ENCODE data around the gene FOXC1.

Gene FOXC1

DNA sequence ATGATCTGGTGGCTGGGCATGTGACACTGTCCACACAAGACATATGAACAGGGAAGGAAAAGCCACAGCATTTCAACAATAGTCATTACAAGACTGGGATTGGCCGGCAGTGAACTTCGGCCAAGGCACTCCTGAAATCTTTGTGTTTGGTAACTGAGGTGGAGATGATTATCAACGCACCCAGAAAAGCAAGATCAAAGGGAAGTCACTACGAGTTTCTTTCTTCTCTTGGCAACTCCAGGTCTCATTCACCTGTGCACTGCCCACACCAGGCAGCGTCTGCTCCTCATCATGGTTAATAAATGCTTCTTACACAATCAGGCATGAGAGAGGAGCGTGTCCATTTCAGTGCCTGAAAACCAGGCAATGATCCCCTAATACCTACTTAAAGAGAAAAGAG is 20.5 kb upstream of the FOXC1 start:
- TF ChIP-seq, protein P1, sequence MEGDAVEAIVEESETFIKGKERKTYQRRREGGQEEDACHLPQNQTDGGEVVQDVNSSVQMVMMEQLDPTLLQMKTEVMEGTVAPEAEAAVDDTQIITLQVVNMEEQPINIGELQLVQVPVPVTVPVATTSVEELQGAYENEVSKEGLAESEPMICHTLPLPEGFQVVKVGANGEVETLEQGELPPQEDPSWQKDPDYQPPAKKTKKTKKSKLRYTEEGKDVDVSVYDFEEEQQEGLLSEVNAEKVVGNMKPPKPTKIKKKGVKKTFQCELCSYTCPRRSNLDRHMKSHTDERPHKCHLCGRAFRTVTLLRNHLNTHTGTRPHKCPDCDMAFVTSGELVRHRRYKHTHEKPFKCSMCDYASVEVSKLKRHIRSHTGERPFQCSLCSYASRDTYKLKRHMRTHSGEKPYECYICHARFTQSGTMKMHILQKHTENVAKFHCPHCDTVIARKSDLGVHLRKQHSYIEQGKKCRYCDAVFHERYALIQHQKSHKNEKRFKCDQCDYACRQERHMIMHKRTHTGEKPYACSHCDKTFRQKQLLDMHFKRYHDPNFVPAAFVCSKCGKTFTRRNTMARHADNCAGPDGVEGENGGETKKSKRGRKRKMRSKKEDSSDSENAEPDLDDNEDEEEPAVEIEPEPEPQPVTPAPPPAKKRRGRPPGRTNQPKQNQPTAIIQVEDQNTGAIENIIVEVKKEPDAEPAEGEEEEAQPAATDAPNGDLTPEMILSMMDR (IDR thresholded peaks at IDR 0.05; ENCODE audit: low read depth, low read length, missing control alignments): no peak
- no peak for DNase-seq (ENCODE audit: low read depth)
- H3K4me3 ChIP-seq (ENCODE audit: low read depth, low read length): no peak overlapping the region

DNA sequence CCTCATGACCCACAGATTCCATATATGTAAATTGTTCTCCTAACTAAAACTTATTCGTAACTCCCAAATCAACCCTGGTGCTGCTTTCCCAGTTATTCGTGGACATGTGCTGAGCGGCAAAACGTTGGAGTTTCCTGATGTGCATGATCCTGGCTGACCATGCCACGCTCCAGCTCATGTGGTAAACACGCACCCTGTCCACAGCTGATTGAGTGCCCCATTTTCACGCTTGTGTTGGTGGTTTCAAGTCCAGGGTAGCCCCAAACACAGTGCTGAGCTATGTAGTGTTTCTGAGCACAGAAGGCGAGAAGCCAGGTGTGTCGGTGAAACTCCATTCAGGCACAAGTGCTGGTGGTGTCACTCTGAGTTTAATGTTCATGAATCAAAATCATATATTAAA is 19.1 kb upstream of the FOXC1 start:
- TF ChIP-seq, protein P1 (IDR thresholded peaks at IDR 0.05; ENCODE audit: low read depth, low read length, missing control alignments): no peak
- H3K4me3 ChIP-seq (ENCODE audit: low read depth, low read length): no peak overlapping the region
- no peak for DNase-seq (ENCODE audit: low read depth)

DNA sequence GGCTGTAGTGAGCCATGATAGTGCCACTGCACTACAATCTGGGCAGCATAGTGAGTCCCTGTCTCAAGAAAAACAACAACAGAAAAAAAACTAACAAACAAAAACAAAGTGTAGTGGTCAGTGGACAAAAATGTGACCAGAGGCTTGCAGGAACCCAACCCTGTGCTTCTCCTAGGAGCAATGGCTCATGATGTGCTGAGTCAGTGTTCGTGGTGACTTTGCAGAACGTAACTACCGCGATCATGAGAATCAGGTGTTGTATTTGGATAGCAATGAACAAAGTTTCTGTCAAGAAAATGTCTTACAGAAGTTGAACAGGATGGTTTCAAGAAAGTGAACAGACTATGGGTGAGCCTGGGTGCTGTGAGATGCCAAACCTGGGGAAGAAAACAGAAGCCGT is 18.5 kb upstream of the FOXC1 start:
- no peak for DNase-seq (ENCODE audit: low read depth)
- no peak overlapping the region for H3K4me3 ChIP-seq (ENCODE audit: low read depth, low read length)
- TF ChIP-seq, protein P1 (IDR thresholded peaks at IDR 0.05; ENCODE audit: low read depth, low read length, missing control alignments): no peak

DNA sequence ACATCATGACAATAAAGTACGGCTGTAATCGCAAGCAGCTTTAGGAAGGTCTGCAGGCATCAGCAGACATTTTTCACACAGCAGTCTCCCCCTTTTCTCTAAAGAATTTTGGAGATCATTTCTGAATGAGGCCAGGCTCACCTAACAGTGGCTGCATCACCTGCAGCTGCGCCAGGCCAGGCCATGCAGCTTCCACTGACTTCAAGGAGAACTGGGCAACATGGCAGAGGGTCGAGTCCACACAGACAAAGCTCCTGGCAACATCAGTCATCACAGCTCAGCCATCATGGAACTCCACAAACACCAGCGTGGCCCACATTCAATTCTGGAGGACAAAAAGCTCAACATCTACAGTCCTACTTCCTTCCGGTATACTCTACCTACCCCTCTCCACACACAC is 17.8 kb upstream of the FOXC1 start:
- TF ChIP-seq, protein P1 (IDR thresholded peaks at IDR 0.05; ENCODE audit: low read depth, low read length, missing control alignments): no peak

DNA sequence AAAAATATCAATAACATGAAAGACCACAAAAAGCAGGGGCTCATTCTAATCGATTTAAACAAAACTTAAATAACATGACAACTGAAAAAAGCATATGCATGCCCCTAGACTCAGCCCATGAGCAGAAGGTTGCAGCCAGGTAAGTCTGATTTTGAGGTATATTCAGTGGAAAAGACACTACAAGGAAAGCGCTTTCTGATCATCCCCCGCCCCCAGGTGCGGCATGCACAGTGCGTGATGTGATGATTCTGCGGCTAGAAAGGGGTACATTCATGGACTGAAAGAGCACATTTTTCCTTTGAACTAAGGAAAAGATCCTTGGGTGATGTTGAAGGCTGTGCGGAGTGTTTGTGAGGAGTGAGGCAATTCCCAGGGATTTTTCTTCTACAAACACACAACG is 16.9 kb upstream of the FOXC1 start:
- no peak overlapping the region for H3K4me3 ChIP-seq (ENCODE audit: low read depth, low read length)
- TF ChIP-seq, protein P1 (IDR thresholded peaks at IDR 0.05; ENCODE audit: low read depth, low read length, missing control alignments): no peak
- no peak for DNase-seq (ENCODE audit: low read depth)

More for the DNA sequence above, 17.8 kb upstream of the FOXC1 start:
- DNase-seq (ENCODE audit: low read depth): no peak
- H3K4me3 ChIP-seq (ENCODE audit: low read depth, low read length): no peak overlapping the region

DNA sequence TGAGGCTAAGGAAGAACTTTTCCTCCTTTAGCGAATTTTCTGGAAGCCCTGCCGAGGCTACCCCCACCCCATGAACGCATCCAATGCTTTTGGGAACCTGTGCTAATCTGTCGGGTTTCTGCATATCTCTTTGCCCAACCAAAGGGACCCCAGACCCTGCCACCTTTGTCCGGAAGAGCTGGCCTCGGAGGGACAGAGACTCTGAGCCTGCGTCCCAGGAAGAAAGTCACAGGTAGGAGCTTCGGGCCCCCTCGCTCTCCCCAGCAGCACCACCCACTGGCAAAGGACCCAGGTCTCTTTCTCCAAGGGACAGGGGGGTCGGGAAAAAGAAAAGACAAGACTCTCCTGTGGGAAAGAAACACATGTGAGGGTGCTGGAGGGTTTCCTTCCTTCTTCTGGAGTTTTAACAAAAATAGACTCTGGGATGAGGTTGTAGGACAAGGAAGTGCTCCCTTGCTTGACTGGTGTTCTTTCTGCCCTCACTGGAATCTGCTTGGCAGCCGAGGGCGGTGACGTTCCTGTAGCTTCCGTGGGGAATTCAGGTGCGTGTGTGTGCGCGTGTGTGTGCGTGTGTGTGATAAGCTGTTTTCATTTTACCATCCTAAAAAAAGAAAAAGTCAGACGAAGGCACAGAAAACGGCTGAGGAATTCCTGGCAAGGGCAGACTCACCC is 16.3 kb upstream of the FOXC1 start:
- DNase-seq (ENCODE audit: low read depth): no peak
- H3K4me3 ChIP-seq (ENCODE audit: low read depth, low read length): no peak overlapping the region
- TF ChIP-seq, protein P1 (IDR thresholded peaks at IDR 0.05; ENCODE audit: low read depth, low read length, missing control alignments): no peak

DNA sequence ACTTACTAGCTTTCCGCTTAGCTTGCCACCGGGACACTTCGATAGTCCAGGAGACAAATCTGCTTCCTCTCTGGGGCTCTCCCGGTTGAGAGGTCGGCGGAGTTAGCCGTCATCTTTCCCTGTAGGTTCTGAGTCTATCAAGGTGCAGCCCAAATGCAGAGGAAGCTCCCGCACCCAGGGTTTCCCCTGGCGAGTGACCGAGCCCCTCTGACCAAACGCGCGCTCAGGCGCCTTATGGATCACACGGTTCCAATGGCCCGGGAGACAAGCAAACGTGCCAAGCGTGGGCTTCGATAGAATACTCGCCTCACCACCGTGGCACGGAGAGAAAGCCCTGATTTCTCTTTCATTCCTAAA is 15.8 kb upstream of the FOXC1 start:
- H3K4me3 ChIP-seq (ENCODE audit: low read depth, low read length): no peak overlapping the region

More for the DNA sequence above, 15.8 kb upstream of the FOXC1 start:
- TF ChIP-seq, protein P1 (IDR thresholded peaks at IDR 0.05; ENCODE audit: low read depth, low read length, missing control alignments): no peak
- no peak for DNase-seq (ENCODE audit: low read depth)

All from GM12864 (cell line).